ENCODE measurements around the gene UBE2F. TPM values are rescaled to one million over a fixed set of nuclear protein-coding genes. Genes with fewer than 3 reads are reported as not detected.

UBE2F gene
- total RNA-seq, 2 donors from 2014 or later: 58.3 to 59.2 TPM

DNA sequence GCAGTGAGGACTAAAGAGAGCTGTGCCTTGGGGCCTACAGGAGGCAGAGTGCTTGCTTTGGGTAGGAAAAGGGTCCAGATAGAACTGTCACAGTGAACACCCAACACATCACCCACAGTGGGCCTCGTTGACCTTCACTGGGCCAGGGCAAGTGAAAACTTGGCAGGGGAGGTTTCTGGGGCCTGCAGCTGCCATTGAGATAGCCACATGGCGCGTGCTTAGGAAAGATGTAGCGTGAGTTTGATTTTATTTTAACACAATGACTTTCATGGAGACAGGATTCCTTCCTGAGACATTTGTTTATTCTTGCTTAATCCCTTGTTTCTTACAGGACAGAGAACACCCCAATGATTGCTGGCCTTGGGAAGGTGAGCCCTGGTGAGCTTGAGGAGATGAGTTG lies 124.1 kb downstream of the UBE2F start:
- Histone ChIP-seq H3K27me3 (ENCODE audit: control insufficient read depth, insufficient read depth, low read length, poor library complexity, severe bottlenecking) (no peaks in the 10 kb centered on the region), H3K27ac (ENCODE audit: low read depth, low read length) (peak overlapping the region; percentile 29), H3K9me3 (ENCODE audit: control insufficient read depth, low read length) (no peaks in the 10 kb centered on the region), H3K36me3 (ENCODE audit: control insufficient read depth, insufficient read depth, low read length) (peaks cover 8% of the 10 kb centered on the region), H3K4me1 (ENCODE audit: control insufficient read depth, insufficient read depth, low read length) (no peaks in the 10 kb centered on the region), H3K4me3 (ENCODE audit: low read length) (no peak overlapping the region), H3K9ac (ENCODE audit: extremely low read depth, low read length, poor library complexity, severe bottlenecking) (no peak overlapping the region)
- WGBS, 2 experiments (ENCODE audit: insufficient coverage in 1 of 2, insufficient read length in 1 of 2): 93 to 100% methylated on average over 3 to 4 of the region's 4 CpGs
- Mint-ChIP-seq H3K9me3 (no peaks in the 10 kb centered on the region), H3K4me1 (no peaks in the 10 kb centered on the region), H3K27me3 (ENCODE audit: insufficient read depth) (no peaks in the 10 kb centered on the region), H3K27ac (peak overlapping the region; percentile 8), H3K36me3 (ENCODE audit: low read depth) (peaks cover 17% of the 10 kb centered on the region), H3K4me3 (no peak overlapping the region)
- TF ChIP-seq, protein P1, sequence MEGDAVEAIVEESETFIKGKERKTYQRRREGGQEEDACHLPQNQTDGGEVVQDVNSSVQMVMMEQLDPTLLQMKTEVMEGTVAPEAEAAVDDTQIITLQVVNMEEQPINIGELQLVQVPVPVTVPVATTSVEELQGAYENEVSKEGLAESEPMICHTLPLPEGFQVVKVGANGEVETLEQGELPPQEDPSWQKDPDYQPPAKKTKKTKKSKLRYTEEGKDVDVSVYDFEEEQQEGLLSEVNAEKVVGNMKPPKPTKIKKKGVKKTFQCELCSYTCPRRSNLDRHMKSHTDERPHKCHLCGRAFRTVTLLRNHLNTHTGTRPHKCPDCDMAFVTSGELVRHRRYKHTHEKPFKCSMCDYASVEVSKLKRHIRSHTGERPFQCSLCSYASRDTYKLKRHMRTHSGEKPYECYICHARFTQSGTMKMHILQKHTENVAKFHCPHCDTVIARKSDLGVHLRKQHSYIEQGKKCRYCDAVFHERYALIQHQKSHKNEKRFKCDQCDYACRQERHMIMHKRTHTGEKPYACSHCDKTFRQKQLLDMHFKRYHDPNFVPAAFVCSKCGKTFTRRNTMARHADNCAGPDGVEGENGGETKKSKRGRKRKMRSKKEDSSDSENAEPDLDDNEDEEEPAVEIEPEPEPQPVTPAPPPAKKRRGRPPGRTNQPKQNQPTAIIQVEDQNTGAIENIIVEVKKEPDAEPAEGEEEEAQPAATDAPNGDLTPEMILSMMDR (conservative IDR thresholded peaks at IDR 0.05): no peak
- DNase-seq: no peak

DNA sequence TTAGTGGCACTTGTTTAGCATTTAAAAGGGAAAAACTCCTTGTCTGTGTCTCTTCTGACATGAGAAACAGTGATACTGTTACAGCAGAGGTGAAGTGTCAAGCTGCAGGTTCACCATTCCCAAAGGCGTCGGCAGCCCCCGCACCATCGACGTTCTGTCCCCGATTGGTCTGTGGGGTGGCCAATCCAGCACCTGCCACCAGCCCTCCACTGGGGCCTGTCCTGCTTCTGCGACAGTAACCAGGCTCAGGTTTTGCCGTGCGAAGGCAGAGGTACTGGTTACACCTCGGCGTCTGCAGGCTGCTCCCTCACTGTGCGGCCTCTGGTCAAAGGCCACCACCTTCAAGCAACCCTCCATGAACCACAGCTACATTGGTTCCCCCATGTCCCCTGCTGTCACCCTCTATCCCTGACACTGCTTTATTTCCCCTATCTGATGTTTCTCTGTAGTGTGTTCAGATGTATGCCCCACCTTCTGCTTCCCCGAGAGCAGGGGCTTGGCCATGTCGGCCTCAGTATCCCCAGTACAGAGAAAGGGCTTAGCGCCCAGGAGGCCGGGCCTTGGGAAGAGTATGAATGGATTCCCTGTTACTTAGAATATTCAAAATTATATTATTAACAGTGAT lies 124.7 kb downstream of the UBE2F start:
- H3K4me1 Mint-ChIP-seq: peaks cover 4% of the 10 kb centered on the region
- Histone ChIP-seq H3K4me3 (ENCODE audit: low read length) (no peak overlapping the region), H3K27me3 (ENCODE audit: control insufficient read depth, insufficient read depth, low read length, poor library complexity, severe bottlenecking) (no peaks in the 10 kb centered on the region), H3K9me3 (ENCODE audit: control insufficient read depth, low read length) (no peaks in the 10 kb centered on the region), H3K4me1 (ENCODE audit: control insufficient read depth, insufficient read depth, low read length) (no peaks in the 10 kb centered on the region), H3K36me3 (ENCODE audit: control insufficient read depth, insufficient read depth, low read length) (peaks cover 4% of the 10 kb centered on the region), H3K27ac (ENCODE audit: low read depth, low read length) (no peak overlapping the region), H3K9ac (ENCODE audit: extremely low read depth, low read length, poor library complexity, severe bottlenecking) (no peak overlapping the region)
- DNase-seq: no peak
- peak overlapping the region; percentile 8 for H3K27ac Mint-ChIP-seq
- no peaks in the 10 kb centered on the region for H3K27me3 Mint-ChIP-seq (ENCODE audit: insufficient read depth)
- TF ChIP-seq, protein P1 (conservative IDR thresholded peaks at IDR 0.05): no peak
- peaks cover 12% of the 10 kb centered on the region for H3K36me3 Mint-ChIP-seq (ENCODE audit: low read depth)
- WGBS, 2 experiments (ENCODE audit: insufficient coverage in 1 of 2, insufficient read length in 1 of 2): 94 to 97% methylated on average over 8 to 16 of the region's 16 CpGs
- H3K4me3 Mint-ChIP-seq: no peak overlapping the region
- H3K9me3 Mint-ChIP-seq: no peaks in the 10 kb centered on the region

Other genes with a start within 250 kb of the UBE2F start
- gene RBM44, start 168.2 kb upstream of the UBE2F start, total RNA-seq: 1 to 10 TPM in 1 of 2 donors, under 1 TPM in 1; 0.42 to 1.2 TPM
- gene RAMP1, start 107.4 kb upstream of the UBE2F start, total RNA-seq: 1 to 10 TPM in 1 of 2 donors, under 1 TPM in 1; 0.40 to 1.6 TPM
- gene SCLY, start 94.0 kb downstream of the UBE2F start, total RNA-seq: 10 to 100 TPM; 39.0 to 45.0 TPM
- under 1 TPM; 0.15 to 0.86 TPM for gene ESPNL, start 133.3 kb downstream of the UBE2F start, total RNA-seq
- gene KLHL30, start 171.7 kb downstream of the UBE2F start, total RNA-seq: not detected
- gene ERFE, start 192.0 kb downstream of the UBE2F start, total RNA-seq: 1 to 10 TPM in 1 of 2 donors, under 1 TPM in 1; 0.48 to 1.6 TPM
- gene ILKAP, start 236.7 kb downstream of the UBE2F start, total RNA-seq: 10 to 100 TPM; 40.9 to 46.4 TPM